Activated CD4-positive, alpha-beta T cell treated with anti-CD3 and anti-CD28 coated beads, Interleukin-2, amount 50 U/mL, for 1 hour (primary cell): ENCODE results near the gene DNAAF2.
A peak's percentile ranks its signal among the peaks of the same experiment; 100 is the strongest.
"Not testable (repeated sequence)": the region's sequence is repeated elsewhere in the genome, so short reads cannot be mapped to it uniquely, and the experiment has no call there.

Experiments used
- DNase-seq: peaks from one replicate; pipeline ENCODE4 v3.0.0-alpha.2; 2020

DNAAF2 gene

DNA sequence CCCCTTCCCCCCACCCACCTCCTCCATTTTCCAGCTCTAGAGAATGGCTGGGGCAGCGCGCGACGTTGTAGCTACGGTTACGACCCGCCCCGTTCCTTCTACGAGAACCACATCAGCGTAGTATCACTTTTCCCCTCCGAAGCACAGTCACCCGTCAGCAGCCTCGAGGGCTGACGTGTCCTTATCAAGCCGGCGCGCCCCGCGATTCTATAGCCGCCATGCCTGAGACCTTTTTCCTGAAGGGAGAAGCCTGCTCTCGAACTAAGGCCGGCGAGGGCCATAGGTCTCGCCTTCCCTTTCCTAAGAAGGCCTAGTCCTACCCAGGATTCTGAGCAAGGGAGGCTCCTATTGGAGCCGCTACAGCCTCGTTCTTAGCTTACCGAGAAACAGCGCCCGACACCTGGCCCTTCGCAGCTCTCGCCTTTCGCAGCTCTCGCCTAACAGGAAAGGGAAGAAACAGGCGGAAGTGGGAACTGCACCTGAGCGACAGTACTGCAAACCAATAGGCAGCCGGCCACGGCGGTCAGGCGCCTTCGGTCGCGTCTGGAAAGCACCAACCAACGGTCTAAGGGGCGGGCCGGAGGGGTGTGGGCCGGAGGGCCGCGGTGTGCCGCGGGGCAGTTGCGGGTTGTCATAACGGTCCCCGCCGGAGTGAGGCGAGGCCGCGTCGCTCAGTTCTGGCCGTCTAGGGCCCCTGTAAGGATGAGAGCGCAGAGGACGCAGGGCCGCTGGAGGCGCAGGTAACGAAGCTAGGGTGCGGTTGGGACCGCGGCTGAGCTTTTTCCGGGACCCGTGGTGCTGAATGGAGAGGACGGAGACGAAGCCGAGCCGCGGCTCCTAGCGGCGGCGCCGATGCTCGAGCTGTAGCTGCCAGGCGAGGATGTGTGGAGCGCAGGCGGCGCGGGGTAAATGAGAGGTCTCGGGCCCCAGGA lies 14.6 kb downstream of the DNAAF2 start, which contains the start of the genes MGAT2 and RPL36AL:
MGAT2 (plus strand) TSS at position 618 of the 932 bp plus-strand sequence. CDS start 470 bp downstream, outside the sequence.
RPL36AL (minus strand) TSS at position 445 of the 932 bp plus-strand sequence. CDS start 1,522 bp downstream, outside the sequence.
- DNase-seq = peak; percentile 89

GRCh38 chr14:49619730-49620129 lies 15.3 kb downstream of the DNAAF2 start:
- DNase-seq = no peak

DNA sequence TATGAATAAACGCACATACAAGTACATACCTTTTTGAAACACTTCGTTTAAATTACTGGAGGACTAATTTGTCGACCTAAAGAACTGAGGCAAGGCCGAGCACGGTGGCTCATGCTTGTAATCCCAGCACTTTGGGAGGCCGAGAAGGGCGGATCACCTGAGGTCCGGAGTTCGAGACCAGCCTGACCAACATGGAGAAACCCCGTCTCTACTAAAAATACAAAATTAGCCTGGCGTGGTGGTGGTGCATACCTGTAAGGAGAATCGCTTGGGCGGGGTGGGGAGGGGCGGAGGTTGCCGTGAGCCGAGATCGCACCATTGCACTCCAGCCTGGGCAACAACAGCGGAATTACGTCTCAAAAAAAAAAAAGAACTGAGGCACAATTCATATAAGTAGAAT lies 15.8 kb downstream of the DNAAF2 start:
- not testable (repeated sequence) for DNase-seq

- no peak for DNase-seq
These were observed 17.1 kb downstream of the DNAAF2 start for GRCh38 chr14:49617852-49618519.

DNA sequence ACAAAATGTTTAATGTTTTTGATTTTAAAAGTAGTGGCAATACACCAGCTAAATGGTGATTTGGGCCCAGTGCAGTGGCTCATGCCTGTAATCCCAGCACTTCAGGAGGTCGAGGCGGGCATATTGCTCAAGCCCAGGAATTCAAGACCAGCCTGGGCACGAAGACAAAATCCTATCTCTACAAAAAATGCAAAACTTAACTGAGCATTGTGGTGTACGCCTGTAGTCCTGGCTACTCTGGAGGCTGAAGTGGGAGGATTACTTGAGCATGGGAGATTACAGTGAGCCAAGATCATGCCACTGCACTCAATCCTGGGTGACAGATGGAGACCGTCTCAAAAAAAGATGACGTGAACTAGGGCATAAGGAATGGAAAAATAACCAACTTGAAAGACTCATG lies 19.3 kb downstream of the DNAAF2 start:
- DNase-seq = no peak

- DNase-seq = no peak
These were observed 20.8 kb downstream of the DNAAF2 start for GRCh38 chr14:49614196-49614595.

GRCh38 chr14:49612671-49613070 lies 22.4 kb downstream of the DNAAF2 start:
- DNase-seq = no peak

DNA sequence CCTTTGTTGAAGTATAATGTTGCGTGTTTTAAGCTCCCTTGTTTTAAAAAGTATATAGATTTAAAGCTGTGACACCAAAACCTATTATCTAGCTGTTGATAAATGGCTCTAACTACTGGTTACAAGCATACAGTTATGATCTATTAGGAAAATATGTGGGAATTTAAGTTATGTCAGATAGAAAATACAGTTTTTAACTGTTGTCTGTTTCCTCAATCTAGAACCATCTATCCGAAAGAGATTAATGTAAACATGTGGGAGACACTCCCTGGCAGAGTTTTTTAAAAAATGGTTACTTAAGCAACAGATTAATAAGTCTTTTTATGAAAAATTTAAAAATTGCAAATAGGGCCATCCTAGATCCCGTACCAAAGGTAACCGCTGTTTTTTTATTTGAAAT lies 22.8 kb downstream of the DNAAF2 start:
- no peak for DNase-seq

- no peak for DNase-seq
These were observed 27.5 kb downstream of the DNAAF2 start for GRCh38 chr14:49607583-49607982.

- peak; percentile 88 for DNase-seq
These were observed 36.4 kb downstream of the DNAAF2 start, which contains the start of gene LRR1 for GRCh38 chr14:49598485-49599300. TSS of gene LRR1 (plus strand) at chr14:49598940. CDS start at chr14:49599021, 81 bp downstream.

DNA sequence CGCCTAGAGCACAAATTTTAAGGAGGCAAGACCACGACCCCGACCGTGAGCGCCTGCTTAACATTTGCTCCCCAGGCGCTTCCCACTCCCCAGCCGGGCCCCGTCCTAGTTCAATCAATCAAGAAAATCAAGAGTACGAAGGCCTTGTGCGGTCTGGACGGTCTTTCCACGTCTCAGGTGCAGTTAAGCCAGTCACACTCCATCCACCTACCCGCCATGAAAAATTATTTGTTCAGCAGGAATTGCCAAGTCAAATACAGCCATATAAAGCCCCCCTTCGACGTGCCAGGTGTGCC lies 36.9 kb downstream of the DNAAF2 start:
- no peak for DNase-seq

- DNase-seq = no peak
These were observed 40.5 kb downstream of the DNAAF2 start for GRCh38 chr14:49594347-49595091.

- no peak for DNase-seq
These were observed 42.0 kb downstream of the DNAAF2 start for GRCh38 chr14:49593016-49593415.

DNA sequence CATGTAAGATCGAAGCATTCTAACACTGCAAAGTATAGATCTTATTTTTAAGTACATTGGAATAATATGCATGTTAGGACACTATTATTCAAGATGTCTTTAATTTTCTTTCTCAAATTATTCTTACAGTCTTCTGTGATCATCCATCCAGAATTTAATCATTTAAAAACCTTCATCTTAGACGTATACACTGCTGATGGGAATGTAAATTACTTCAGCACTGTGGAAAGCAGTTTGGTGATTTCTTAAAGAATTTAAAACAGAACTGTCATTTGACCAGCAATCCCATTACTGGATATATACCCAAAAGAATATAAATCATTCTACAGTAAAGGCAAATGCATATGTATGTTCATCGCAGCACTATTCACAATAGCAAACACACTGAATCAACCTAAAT lies 45.7 kb downstream of the DNAAF2 start:
- no peak for DNase-seq

DNA sequence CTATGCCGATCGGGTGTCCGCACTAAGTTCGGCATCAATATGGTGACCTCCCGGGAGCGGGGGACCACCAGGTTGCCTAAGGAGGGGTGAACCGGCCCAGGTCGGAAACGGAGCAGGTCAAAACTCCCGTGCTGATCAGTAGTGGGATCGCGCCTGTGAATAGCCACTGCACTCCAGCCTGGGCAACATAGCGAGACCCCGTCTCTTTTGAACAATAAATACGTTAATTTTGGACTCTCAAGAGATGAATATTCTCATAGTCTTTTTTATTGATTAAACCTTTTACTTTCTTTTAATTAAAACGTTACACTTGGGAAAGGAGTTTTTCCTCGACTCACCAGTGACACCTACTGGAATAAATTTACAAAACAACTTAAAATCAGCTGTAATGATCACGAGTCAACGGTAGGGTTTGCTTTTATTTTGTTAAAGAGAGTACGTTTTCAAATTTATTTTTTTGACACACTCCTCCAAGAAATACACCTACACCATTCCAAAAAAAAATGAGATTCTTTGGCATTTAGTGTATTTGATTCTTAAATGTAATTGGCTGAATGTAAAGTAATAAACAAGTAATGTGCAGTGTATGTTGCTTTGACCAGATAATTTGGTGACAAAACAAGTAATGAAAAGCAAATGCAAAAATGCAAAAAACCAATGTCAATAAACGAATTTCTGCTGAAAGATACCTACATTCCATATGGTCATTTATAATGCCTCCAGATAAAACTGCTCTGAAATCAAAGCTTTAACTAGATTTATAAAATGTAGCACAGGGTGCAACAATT lies 48.2 kb downstream of the DNAAF2 start:
- DNase-seq = peak; percentile 35

- DNase-seq = peak; percentile 97
These were observed 49.0 kb downstream of the DNAAF2 start, which contains the start of gene RPS29 for GRCh38 chr14:49585803-49586672. TSS of gene RPS29 (minus strand) at chr14:49586380. CDS start at chr14:49586346, 34 bp downstream.

DNA sequence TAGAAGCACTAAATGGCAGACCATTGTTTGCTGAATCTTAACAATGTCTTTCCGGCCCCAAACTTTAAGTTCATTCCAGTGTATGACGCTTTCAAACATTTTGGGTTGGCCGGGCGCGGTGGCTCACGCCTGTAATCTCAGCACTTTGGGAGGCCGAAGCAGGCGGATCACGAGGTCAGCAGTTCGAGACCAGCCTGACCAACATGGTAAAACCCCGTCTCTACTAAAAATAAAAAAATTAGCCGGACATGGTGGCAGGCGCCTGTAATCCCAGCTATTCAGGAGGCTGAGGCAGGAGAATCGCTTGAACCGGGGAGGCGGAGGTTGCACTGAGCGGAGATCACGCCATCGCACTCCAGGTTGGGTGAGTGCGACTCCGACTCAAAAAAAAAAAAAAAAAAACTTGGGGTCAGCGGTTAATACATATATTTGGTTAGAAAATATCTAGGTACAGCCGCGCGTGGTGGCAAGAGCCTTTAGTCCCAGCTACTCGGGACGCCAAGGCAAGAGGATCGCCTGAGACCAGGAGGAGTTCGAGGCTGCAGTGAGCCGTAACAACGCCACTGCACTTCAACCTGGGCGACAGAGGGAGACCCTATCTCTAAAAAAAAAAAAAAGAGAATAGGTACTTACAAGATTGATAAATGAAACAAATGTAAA lies 49.9 kb downstream of the DNAAF2 start:
- DNase-seq = not testable (repeated sequence)

DNA sequence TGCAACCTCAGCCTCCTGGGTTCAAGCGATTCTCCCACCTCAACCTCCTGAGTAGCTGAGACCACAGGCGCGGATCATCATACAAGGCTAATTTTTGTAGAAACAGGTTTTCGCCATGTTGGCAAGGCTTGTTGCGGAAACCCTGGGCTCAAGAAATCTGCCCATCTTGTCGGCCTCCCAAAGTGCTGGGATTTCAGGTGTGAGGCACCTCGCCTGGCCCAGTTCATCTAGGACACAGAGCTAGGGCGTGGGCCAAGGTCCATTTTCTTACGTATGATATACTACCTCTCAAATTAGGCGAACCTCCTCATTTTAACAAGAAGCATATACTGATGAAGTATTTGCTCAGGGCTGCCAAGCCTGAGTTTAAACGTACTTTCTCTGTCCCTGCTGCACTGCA lies 51.0 kb downstream of the DNAAF2 start:
- no peak for DNase-seq

GRCh38 chr14:49583629-49584028 lies 51.4 kb downstream of the DNAAF2 start:
- no peak for DNase-seq
